ENCODE data around the gene PHLDA2.
"Not testable (repeated sequence)": the region's sequence is repeated elsewhere in the genome, so short reads cannot be mapped to it uniquely, and the experiment has no call there.

Gene PHLDA2

DNA sequence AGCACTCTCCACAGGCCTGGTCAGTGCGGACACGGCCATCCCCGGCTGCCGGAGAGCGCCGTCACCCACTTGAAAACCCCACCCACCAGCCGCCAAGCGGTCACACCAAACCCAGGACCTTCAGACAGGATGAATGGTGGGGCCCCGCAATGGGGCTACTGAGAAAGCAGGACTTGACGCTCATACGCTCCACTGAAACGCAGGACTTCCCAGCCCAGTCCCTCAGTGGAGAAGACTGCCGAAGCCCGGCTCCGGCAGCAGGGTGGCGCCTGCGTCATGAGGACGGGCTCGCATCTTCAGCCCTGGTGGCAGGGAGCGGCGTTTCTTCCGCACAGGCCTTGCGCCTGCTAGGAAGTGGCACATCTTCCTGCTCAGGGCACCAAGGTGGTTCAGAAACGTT lies 15.3 kb upstream of the PHLDA2 start:
- DNase-seq: no peak

DNA sequence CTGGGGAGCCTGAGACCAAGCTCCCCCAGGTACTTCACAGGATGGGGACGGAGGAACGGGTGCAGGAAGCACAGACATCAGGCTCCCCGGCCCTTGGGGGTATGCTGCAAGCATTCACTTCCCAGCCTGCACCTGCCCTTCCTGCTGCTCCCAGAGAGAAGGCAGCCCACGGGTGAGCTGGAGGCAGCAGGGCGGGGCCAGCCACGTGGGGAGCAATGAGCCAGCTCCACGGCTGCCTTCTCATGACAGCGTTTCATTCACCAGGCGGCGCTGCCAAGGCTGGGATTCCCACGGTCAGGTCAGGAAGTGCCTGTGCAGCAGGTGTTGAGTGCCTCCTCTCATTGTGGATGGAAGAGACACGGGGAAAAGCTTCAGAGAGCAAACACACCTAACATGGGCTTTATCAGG lies 14.5 kb upstream of the PHLDA2 start:
- DNase-seq: no peak

DNA sequence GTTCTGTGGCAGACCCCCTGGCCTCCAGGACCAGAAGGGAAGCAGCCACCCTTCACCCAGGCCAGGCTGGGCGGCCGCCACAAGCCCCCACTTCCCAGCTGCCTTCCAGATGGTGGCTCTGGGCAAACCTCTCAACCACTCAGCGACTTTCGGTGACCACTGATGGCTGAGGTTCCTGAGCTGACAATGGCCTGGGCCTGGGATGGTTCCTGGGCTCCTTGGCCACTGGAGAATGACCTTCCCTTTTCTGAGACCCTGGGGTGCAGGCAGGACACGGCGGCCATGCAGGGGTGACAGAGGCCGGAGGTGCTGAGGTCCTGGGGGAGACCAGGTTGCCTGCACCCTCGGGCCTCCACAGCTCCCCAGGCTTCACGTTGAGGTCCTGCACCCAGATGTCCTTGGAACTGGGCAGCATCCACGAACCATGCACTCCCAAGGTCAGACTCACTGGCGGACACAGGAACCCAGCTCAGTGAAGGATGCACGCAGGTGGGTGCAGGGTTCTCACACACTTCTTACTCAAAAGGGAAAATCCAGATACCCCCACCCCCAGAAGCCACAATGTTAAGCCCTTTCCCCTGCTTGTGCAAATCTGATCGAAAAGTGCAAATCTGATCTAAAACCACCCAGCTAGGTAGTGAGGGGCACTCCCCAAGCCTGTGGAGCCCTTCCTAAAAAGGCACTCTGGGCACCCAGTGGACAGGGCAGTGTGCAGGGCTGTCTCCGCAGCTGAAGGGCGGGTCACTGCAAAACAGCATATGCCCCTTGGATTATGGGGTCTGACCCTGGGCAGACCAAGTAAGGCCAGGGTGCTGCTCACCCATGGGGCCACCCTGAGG lies 13.9 kb upstream of the PHLDA2 start:
- DNase-seq: no peak

DNA sequence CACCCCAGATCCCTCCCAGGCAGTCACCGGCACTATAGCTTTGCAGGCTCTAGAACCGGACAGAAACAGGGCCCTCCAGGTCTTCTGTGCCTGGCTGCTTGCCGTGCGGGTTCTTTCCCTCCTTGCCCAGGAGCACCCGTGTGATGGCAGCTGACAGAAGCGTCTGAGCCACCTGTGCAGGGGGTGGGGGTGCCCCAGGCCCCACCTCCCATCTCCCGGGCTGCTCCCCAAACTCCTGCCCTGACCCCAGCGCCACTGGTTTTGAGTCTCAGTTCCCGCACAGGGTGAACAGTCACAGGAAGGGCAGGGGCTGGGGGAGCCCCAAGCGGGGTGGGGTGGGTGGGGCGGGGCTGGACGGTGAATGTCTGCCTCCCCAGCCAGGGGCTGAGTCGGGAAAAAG lies 13.2 kb upstream of the PHLDA2 start:
- no peak for DNase-seq

DNA sequence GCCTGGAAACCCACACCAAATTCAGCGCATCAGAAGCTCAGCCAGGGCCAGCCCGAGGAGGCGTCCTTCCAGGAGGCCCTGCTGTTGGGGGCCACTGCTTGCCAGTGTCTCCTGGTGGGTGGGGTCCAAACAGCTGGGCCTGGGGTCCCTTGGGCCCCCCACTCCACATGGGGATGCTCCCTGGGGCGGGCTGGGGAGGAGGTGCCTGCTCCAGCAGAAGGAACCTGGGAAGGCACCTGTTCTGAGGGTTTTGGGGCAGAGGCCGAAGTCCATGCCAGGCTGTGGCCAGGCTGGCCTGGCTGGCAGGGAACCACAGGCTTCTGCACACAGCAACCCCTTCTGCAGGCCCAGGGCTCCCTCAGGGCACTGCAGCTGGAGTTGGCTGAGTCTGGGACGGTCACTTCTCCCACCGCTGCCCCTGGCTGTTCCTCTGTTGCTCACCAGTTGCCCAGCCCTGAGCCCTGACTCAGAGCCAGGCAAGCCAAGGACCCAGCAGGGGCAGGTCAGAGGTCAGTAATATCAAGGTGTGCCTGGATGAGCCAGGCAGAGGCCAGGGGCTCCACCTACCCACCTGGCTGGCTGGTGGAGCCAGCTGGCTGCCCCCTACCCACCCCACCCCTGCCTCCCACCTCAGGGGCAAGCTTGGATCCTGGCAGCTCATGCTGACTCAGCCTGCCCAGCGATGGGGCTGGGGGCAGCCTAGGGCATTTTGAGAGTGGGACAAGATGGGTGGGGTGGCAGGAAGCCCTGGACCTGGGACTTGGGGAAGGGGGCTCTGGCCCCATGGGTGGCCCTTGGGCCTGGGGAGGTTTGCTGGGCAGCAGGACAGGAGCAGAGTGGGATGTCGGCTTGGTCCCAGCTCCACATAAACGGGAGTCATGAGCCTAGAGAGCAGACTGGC lies 12.0 kb upstream of the PHLDA2 start:
- DNase-seq: no peak

DNA sequence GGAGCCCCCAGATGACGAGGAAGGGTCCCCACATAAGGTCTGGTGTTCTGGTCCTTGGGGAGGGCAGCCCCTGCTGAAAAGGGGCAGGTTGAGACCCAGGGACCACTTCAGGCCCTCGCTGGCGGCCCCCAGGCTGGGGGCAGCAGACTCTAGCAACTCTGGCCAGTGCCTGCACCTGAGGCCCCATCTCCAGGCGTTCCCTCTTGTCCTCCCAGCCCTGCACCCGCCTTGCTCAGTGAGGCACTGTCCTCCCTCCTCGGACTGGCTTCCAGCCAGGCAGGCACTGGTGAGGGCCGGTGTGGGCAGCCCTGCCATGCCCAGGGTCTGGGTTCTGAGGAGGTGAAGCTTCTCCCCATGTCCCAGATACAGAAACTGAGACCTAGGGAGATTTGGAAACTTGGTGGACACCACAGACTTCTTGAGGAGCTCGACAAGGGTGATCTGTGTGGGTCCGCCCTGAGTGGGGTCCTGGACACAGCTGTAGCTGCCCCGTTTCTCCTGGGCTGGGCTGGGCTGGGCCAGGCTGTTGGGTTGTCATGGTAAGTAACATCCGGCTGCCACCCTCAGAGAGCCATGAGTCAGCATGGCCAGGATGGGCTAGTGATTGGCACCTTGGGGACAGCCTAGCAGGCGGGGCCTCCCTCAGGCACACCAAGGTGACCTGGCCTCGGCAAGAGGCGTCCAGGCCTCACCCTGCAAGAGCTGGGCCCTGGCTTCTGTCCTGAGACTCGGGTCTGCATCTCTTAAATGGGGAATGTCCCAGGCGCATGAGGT lies 11.1 kb upstream of the PHLDA2 start:
- DNase-seq: no peak

DNA sequence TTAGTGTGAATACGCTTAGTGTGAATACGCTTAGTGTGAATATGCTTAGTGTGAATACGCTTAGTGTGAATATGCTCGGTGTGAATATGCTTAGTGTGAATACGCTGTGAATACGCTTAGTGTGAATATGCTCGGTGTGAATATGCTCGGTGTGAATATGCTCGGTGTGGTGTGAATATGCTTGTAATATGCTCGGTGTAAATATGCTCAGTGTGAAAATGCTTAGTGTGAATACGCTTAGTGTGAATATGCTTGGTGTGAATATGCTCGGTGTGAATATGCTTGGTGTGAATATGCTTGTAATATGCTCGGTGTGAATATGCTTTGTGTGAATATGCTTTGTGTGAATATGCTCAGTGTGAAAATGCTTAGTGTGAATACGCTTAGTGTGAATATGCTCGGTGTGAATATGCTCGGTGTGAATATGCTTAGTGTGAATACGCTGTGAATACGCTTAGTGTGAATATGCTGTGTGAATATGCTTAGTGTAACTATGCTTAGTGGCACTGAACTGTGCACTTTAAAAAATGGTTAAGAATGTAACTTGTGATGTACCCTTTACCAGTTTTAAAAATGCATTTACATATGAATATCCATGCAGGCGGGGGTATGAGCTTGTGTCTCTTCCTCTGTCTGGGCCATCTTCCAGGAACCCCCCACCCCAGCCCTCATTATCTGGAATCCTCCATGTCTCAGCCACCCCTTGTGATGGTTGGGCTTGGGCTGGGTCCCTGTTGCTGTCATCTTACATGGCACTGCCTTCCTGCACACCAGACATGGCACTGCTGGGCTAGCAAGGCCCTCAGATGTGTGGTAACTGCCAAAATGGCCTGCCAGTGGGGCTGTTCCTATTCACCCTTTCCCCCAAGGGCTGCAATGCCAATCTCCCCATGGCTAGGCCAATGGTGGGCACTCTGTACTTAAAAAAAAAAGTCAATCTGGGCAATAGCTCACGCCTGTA lies 9.5 kb upstream of the PHLDA2 start:
- not testable (repeated sequence) for DNase-seq

DNA sequence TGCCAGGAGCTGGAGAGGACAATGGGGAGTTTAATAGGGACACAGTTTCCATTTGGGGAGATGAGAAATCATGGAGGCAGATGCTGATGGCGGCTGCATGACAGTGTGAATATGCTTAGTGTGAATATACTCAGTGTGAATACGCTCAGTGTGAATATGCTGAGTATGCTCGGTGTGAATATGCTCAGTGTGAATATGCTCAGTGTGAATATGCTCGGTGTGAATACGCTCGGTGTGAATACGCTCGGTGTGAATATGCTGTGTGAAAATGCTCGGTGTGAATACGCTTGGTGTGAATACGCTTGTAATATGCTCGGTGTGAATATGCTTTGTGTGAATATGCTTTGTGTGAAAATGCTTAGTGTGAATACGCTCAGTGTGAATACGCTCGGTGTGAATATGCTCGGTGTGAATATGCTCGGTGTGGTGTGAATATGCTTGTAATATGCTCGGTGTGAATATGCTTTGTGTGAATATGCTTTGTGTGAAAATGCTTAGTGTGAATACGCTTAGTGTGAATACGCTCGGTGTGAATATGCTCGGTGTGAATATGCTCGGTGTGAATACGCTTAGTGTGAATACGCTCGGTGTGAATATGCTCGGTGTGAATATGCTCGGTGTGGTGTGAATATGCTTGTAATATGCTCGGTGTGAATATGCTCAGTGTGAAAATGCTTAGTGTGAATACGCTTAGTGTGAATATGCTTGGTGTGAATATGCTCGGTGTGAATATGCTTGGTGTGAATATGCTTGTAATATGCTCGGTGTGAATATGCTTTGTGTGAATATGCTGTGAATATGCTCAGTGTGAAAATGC lies 8.6 kb upstream of the PHLDA2 start:
- not testable (repeated sequence) for DNase-seq

DNA sequence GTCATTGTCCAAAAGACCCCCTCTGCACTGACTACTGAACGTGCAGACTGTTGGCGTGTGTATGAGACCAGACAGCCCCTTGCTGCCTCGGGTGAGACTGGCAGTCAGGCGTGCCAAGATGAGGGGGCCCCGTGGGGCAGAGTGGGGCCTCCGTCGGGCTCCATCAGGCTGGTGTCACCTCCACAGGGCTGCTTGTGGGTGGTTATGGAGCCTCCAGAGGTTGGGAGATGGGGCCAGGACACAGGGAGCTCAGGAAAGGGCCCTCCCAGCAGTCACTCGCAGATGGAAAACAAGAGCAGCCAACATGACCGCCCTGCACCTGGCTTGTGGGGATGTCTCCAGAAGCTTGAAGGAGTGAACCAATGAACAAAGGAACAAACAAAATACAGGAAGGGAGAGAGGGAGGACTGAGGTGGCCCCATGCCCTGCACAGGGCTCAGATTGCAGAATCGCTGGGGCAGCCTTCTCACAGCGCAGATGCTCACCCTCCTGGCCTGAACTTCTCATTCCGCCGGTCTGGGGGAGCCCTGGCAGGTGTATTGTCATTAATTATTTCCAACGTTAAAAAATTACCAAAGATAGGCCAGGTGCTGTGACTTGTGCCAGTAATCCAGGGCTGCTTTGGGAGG lies 5.5 kb upstream of the PHLDA2 start:
- DNase-seq: no peak

DNA sequence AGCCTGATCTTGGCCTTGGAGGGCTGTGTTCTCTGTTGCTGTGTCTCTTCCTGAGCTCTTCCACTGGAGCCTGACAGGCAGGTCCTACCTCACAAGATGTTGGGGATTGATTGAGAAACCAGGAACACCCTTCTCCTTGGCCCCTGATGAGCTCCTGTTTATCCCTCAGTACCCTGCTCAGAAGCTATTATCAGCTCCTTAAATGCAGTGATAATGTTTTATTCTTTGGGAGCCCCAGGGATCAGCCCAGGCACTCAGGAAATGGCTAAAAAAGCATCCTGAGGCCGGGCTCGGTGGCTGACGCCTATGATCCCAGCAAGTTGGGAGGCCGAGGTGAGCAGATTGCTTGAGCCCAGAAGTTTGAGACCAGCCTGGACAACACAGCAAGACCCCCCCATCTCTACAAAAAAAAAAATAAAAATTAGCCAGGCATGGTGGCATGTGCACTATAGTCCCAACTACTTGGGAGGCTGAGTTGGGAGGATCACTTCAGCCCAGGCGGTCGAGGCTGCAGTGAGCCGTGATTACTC lies 4.9 kb upstream of the PHLDA2 start:
- DNase-seq: no peak

DNA sequence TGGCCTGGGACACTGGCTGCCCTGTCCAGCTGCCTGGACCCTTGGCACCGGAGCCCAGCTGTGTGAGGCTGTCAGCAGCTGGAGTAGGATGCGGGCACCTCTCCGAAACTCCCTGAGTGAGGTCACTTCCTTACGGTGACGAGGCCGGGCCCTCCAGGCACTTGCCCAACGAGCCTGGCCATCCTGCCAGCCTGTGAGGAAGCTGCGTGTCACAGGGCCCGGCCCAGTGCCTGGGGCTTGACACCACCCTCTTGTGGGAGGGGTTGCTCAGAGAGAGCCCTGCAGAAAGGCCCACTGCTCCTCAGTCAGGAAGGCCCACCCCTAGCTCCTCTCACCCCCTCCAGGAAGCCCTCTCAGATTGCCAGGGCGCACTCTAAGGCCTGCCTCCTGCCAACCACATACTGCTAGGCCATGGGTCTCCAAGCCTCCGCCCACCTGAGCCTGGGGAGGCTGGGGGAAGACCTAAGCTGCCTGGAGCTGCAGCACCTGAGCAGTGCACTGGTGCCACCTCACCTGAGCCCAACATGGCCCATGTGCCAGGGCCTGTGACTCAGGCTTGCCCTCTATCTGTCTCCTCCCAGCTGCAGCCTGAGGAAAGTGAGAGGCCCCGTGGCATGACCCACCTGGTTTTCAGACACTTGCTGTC lies 4.3 kb upstream of the PHLDA2 start:
- no peak for DNase-seq

DNA sequence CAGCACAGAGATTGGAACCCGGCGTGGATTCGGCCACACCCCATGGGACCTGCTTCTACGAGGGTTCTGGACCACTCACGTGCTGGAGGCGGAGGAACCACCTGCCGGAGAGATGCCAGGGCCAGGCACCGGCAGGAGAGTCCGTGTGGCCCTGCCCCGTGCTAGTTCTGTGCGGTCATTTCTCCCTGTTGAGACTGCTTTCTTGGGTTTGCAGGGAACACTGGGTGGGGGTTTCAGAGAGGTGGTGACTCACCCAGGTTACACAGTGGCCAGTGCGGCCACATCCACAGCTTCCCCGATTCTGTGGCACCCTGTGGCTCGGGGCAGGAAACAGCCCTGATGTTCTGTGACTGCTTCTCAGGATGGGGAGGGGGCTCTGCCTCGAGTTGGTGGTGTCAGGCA lies 3.6 kb upstream of the PHLDA2 start:
- no peak for DNase-seq

DNA sequence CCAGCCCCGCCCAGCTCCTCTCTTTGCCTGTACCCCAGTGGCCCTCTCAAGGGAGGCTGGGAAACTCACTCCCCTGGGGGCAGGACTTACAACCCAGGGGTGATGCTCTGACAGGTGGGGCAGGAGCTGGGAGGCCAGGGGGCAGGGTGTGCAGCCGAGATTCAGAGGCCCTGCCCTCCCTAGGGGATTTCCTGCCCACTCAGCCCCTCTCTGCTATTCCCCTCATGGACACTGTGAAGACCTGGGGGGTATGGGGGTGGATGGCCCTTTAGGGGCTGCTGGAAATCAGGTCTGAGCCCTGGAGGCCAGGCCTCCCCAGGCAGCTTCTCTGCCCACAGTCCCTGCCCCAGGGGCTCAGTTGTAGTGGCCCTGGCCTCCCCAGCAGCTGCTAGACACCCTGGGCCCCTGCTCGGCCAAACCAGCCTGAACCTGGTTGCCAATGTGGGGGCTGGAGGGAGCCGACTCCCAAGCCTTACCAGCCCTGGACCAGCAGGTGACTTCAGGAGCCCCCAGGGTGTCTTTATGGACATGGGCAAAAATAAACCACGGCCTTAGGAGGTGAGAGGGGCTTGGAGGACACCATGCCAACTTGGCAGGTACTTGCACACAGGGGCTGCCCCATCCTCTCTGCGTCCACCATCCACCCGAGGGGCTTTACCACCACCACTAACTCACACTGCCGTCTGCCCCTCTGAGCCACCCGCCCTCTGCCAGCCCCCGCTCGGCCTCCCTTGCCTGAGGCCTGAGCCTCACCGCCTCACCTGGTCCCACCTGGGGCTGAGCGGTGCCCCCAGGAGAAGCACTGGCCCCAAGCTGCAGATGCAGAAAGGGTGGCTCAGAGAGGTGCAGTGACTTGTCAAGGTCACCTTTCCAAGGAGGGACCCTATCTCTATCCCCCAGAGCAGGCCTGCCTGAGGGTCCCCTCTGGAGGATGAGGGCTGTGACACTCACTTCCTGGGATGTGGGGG lies 2.8 kb upstream of the PHLDA2 start:
- no peak for DNase-seq

DNA sequence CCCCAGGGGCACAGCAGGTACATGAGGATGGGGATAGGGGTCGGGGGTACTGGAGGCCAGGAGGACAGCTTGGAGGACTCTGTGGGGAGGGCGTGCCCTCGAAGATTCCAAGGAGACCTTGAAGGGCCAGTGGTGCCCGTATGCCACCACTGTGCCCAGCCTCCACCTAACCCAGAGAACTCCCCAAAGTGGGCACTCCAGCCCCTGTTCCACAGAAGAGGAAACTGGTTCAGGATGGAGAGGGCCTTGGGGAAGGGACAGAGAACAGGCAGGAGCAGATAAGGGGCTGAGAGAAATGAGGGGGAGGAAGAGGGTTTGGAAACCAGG lies 2.2 kb upstream of the PHLDA2 start:
- no peak for DNase-seq

DNA sequence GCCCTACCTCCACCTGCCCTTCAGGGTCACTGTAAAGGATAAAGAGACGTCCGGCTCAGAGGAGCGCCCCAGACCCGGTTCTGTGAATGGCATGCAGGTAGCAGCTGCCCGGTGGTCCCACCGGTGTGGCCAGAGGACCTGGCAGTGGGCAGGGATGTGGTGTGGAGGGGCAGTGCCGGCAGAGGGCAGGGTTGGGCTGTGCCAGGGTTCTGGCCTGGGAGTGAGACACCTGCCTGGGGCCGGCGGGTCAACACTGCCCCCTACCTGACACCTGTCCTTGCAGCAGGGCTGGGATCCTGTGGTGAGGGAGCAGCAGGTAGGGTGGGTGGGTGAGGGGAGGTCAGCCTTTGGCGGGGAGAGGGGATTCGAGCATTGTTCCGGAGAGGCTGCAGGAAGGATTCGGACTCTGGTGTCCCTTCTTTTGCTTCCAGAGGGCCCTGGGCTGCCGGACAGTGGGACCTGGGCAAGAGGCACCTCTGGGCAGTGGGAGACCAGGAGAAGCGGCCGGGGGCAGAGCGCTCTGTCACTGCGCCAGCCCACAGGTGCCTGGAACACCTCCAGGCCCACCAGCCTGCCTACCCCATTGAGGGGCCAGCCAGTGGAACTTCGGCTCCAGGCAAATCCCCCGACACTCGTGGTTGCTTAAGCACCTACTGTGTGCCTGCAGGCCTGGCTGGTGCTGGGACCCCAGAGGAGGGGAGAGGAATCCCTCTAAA lies 1.6 kb upstream of the PHLDA2 start:
- DNase-seq: no peak

DNA sequence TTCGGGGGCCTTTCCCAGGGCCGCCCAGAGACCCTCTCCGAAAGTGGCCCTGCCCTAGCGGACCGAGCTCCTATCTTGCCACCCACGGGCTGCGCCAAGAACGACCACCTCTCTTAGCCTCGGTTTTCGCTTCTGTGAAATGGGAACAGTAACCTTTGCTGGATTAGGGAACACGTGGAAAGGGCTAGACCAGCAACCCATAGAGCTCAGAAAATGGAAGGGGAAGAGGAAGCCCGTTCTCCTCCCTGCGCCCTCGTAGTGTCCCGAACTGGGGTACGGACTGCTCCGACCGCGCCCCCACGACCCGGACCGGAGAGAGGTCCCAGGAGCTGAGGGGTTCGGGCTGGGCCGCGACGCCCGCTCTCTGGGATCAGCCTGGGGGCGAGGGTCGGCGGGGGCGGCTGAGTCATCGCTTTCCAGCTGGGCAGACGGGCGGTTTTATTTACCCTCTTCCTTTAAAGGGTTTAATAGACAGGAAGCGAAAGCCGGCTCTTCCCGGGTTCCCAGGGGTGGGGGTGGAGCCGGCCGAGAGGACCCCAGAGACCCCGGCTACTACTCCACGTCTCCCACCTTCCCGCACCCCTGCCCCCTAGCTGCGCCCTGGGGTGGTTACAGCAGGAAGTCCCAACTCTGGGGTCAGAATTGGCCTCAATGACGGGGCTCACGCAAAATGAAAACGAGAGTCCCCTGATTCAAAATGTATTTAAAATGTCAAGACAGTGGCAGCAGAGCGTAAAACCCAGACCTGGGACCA lies 907 bp upstream of the PHLDA2 start:
- DNase-seq: no peak

DNA sequence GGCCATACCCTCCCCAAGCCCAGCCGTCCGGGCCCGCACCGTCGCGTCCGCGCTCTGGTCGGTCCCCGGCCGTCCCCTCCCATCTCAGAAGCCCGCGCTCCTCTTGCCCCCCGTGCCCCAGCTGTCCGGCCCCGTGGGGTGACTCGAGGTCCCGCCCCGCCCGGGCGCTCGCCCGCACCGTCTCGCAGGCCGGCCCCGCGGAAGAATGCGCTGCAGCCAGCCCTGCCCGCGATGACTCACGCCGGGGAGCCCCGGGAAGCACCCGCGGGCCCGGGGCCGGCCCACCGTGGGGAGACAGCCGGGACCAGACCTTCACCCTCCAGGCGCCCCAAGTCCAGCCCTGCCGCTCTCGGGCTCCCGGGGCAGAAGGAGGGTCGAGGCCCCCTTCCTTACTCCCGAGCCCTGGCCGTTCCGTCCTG lies 320 bp upstream of the PHLDA2 start:
- no peak for DNase-seq
